A549 (cell line): ENCODE results near the gene DLG2. TPM values are rescaled to one million over a fixed set of nuclear protein-coding genes. Genes with fewer than 3 reads are reported as not detected.
"Not testable (repeated sequence)": the region's sequence is repeated elsewhere in the genome, so short reads cannot be mapped to it uniquely, and the experiment has no call there.

ENCODE experiments used
- ATAC-seq, 2 experiments: fragments of 200-7000 bp in 1 of 2; fragments of >200 bp in 1 of 2; cut with Nextera tagmentation in 1 of 2; cut with Tn5 transposase in 1 of 2; 3 replicates each; pipeline versions ENCODE4 v1.8.0 to v1.9.1; 2018 to 2020; ENCODE audit warnings: mild to moderate bottlenecking in 1 of 2, moderate library complexity in 1 of 2
- CTCF ChIA-PET: fragments of 300-600 bp; sonication (Branson Sonifier 250); formaldehyde crosslinking; extraction: SDS; loops from one replicate; lab custom pipeline; 2021; ENCODE audit warnings: antibody characterized with exemption, inconsistent platforms; lab: Yijun Ruan, JAX
- POLR2A ChIA-PET: fragments of 350-600 bp; formaldehyde crosslinking; extraction: SDS; loops from one replicate; lab custom pipeline; 2021; ENCODE audit warnings: antibody characterized with exemption, inconsistent platforms; lab: Yijun Ruan, JAX
- DNase-seq, 2 experiments: peaks; one replicate each; pipeline versions ENCODE4 v3.0.0 to v3.0.0-alpha.2; 2011 to 2016; ENCODE audit warnings: low read depth in 1 of 2, low spot score in 1 of 2
- FAIRE-seq: peaks from 2 replicates; lab custom pipeline; 2011; peaks lifted over from hg19 to GRCh38; lab: Jason Lieb, UNC
- H3K27ac ChIP-seq, 2 experiments: fragments of >200 bp; sonication (Bioruptor Twin); formaldehyde crosslinking; 3 replicates each; pipeline ENCODE4 v1.5.1; 2016 to 2017
- H3K4me1 ChIP-seq: fragments of >200 bp; sonication (Bioruptor Twin); formaldehyde crosslinking; 3 replicates; pipeline ENCODE4 v1.6.1; 2016
- H3K4me2 ChIP-seq: fragments of >200 bp; sonication (Bioruptor Twin); formaldehyde crosslinking; 3 replicates; pipeline ENCODE4 v1.6.1; 2016
- H3K4me3 ChIP-seq: fragments of >200 bp; sonication (Bioruptor Twin); formaldehyde crosslinking; 3 replicates; pipeline ENCODE4 v1.5.1; 2016
- H3K9me3 ChIP-seq: fragments of >200 bp; sonication (Bioruptor Twin); formaldehyde crosslinking; 3 replicates; pipeline ENCODE4 v1.6.1; 2016
- BHLHE40 ChIP-seq: IDR thresholded peaks from 2 replicates; pipeline ENCODE4 v1.6.1; 2012; ENCODE audit warnings: low read depth, low read length, inconsistent platforms
- CBX8 ChIP-seq: fragments of 200-600 bp; sonication (generic); IDR thresholded peaks from 2 replicates; pipeline ENCODE4 v1.6.1; 2016
- CEBPB ChIP-seq, 2 experiments: fragments of >200 bp in 1 of 2; sonication (Bioruptor Twin) in 1 of 2; formaldehyde crosslinking in 1 of 2; IDR thresholded peaks; 2 replicates each; pipeline ENCODE4 v1.6.1; 2012 to 2016
- CHD4 ChIP-seq: fragments of 200-600 bp; sonication (generic); IDR thresholded peaks from 2 replicates; pipeline ENCODE4 v1.6.1; 2016; ENCODE audit warnings: antibody characterized with exemption, mild to moderate bottlenecking, borderline replicate concordance
- EHF ChIP-seq: fragments of 250-450 bp; sonication (Bioruptor Pico); IDR thresholded peaks from 2 replicates; pipeline ENCODE4 v1.5.0; 2020; ENCODE audit warnings: mild to moderate bottlenecking
- EP300 ChIP-seq, 2 experiments: fragments of >200 bp; sonication (Bioruptor Twin); formaldehyde crosslinking; IDR thresholded peaks; 2 replicates in 1 of 2; 3 replicates in 1 of 2; pipeline ENCODE4 v1.6.1; 2016 to 2017
- ESRRA ChIP-seq: fragments of 150-350 bp; IDR thresholded peaks from 2 replicates; pipeline ENCODE4 v1.6.1; 2014; ENCODE audit warnings: mild to moderate bottlenecking, low read length, borderline replicate concordance
- FOSB ChIP-seq: fragments of 250-450 bp; sonication (Bioruptor Pico); IDR thresholded peaks from 2 replicates; pipeline ENCODE4 v1.5.0; 2020; ENCODE audit warnings: mild to moderate bottlenecking, moderate library complexity
- FOXS1 ChIP-seq: fragments of 250-450 bp; sonication (Bioruptor Pico); IDR thresholded peaks from 2 replicates; pipeline ENCODE4 v1.5.0; 2020; ENCODE audit warnings: mild to moderate bottlenecking, moderate library complexity
- GATA3 ChIP-seq: IDR thresholded peaks from 2 replicates; pipeline ENCODE4 v1.6.1; 2012; ENCODE audit warnings: borderline replicate concordance
- HEYL ChIP-seq: fragments of 250-450 bp; sonication (Bioruptor Pico); IDR thresholded peaks from 2 replicates; pipeline ENCODE4 v1.8.0; 2021; ENCODE audit warnings: mild to moderate bottlenecking, moderate library complexity
- HOXB13 ChIP-seq: fragments of 250-450 bp; sonication (Bioruptor Pico); IDR thresholded peaks from 2 replicates; pipeline ENCODE4 v1.5.0; 2020; ENCODE audit warnings: low read depth, mild to moderate bottlenecking, moderate library complexity
- JUN ChIP-seq, 2 experiments: fragments of >200 bp; sonication (Bioruptor Twin); formaldehyde crosslinking; IDR thresholded peaks; 2 replicates in 1 of 2; 3 replicates in 1 of 2; pipeline ENCODE4 v1.6.1; 2016 to 2017
- KDM1A ChIP-seq: fragments of 200-600 bp; sonication (generic); IDR thresholded peaks from 2 replicates; pipeline ENCODE4 v1.6.1; 2016; ENCODE audit warnings: low read depth, mild to moderate bottlenecking
- MYC ChIP-seq: IDR thresholded peaks from 2 replicates; pipeline ENCODE4 v1.6.1; 2012; ENCODE audit warnings: mild to moderate bottlenecking, inconsistent platforms, low read length, improper control_type of control experiment, borderline replicate concordance
- NFE2L2 ChIP-seq: fragments of 150-350 bp; conservative IDR thresholded peaks from 2 replicates; pipeline ENCODE4 v1.6.1; 2014; ENCODE audit warnings: low read length
- NPAS2 ChIP-seq: fragments of 250-450 bp; sonication (Bioruptor Pico); IDR thresholded peaks from 2 replicates; pipeline ENCODE4 v1.8.0; 2022; ENCODE audit warnings: mild to moderate bottlenecking, moderate library complexity, borderline replicate concordance
- NR3C1 ChIP-seq: fragments of >200 bp; sonication (Bioruptor Twin); formaldehyde crosslinking; IDR thresholded peaks from 3 replicates; pipeline ENCODE4 v1.6.1; 2017
- POLR2A ChIP-seq: IDR thresholded peaks from 2 replicates; pipeline ENCODE4 v1.6.1; 2012; ENCODE audit warnings: mild to moderate bottlenecking, low read length
- RCOR1 ChIP-seq: fragments of 150-350 bp; IDR thresholded peaks from 2 replicates; pipeline ENCODE4 v1.6.1; 2014; ENCODE audit warnings: antibody characterized with exemption, low read length, low read depth
- RFX5 ChIP-seq: fragments of 450-650 bp; IDR thresholded peaks from 2 replicates; pipeline ENCODE4 v1.7.1; 2014; ENCODE audit warnings: antibody characterized with exemption, mild to moderate bottlenecking, moderate library complexity
- RNF2 ChIP-seq: fragments of 200-600 bp; sonication (generic); IDR thresholded peaks from 2 replicates; pipeline ENCODE4 v1.6.1; 2016; ENCODE audit warnings: low read depth, mild to moderate bottlenecking, antibody characterized with exemption, moderate library complexity, borderline replicate concordance
- TP53 ChIP-seq: fragments of 250-450 bp; sonication (Bioruptor Pico); IDR thresholded peaks from 2 replicates; pipeline ENCODE4 v1.5.0; 2021; ENCODE audit warnings: mild to moderate bottlenecking, moderate library complexity
- ZC3H11A ChIP-seq: fragments of 450-650 bp; IDR thresholded peaks from 2 replicates; pipeline ENCODE4 v1.6.1; 2014; ENCODE audit warnings: antibody characterized with exemption, mild to moderate bottlenecking
- WGBS: methylation state at CpG from one replicate; pipeline ENCODE4 v1.1.6; 2017; ENCODE audit errors: missing lambda C conversion rate; 5-methylcytosine and 5-hydroxymethylcytosine counted together
- polyA plus RNA-seq, 4 experiments: library from polyadenylated mRNA; depleted of rRNA in 3 of 4; stranded (reverse); fragments of >200 nt; fragmentation: RNase III in 1 of 4; extraction: RNeasy Plus Mini Kit Qiagen cat#74134 plus additional on column Dnase treatment in 1 of 4; gene quantifications; 2 replicates in 3 of 4; 3 replicates in 1 of 4; pipeline ENCODE4 v1.2.3, GENCODE V29; 2011 to 2017
- TF ChIP-seq, protein P1 (sequence below): fragments of 150-350 bp; IDR thresholded peaks from 2 replicates; pipeline ENCODE4 v1.6.1; 2014; ENCODE audit warnings: low read depth, mild to moderate bottlenecking, low read length
- TF ChIP-seq, protein P2 (sequence below): IDR thresholded peaks from 2 replicates; pipeline ENCODE4 v1.6.1; 2012
- TF ChIP-seq, protein P3 (sequence below): fragments of >200 bp; sonication (Bioruptor Twin); formaldehyde crosslinking; IDR thresholded peaks from 3 replicates; pipeline ENCODE4 v1.5.1; 2016
- TF ChIP-seq, protein P4 (sequence below): fragments of 450-650 bp; IDR thresholded peaks from 2 replicates; pipeline ENCODE4 v1.6.1; 2014; ENCODE audit warnings: antibody characterized with exemption
- TF ChIP-seq, protein P5 (sequence below): IDR thresholded peaks from 2 replicates; pipeline ENCODE4 v1.6.1; 2012

DLG2 gene
- polyA plus RNA-seq, 2 of the 4 experiments (the other 2 are of a cell fraction) = 0.26 to 0.79 TPM

DNA sequence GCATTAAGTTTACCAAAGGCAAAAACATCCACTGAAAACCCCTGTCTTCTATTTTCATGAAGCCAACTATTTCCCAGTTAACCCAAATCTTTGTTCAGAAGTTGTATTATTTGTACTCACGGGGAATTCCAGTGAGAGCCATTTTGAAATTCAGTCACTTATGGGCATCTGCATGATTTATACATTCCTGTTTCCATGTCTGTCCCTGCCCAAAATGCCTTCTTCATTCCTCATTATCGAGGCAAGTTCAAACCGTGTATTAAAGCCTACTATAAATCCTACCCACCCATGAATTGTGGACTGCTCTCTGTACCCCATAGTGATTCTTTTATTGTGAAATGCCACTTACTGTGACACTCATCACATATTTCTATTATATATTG, 772.7 kb downstream of the DLG2 start:
- no peak overlapping the region for H3K4me3 ChIP-seq
- no peaks in the 10 kb centered on the region for H3K4me1 ChIP-seq
- 18% methylated on average over 3 of the region's 3 CpGs for WGBS
- ChIA-PET CTCF (no interaction called here), POLR2A (no interaction called here)
- no peak for ATAC-seq
- DNase-seq = no peak
- no peak for TF ChIP-seq BHLHE40
- TF ChIP-seq NFE2L2 = no peak
- no peak for TF ChIP-seq RNF2
- TF ChIP-seq EHF (CRISPR knock-in tag) = no peak
- TF ChIP-seq CEBPB (IDR thresholded peaks at IDR 0.05) = no peak
- no peak for TF ChIP-seq JUN (IDR thresholded peaks at IDR 0.05)
- no peak for TF ChIP-seq HOXB13 (CRISPR knock-in tag)
- TF ChIP-seq FOSB (CRISPR knock-in tag) = no peak
- no peak for TF ChIP-seq RFX5
- H3K27ac ChIP-seq = no peak overlapping the region
- H3K4me2 ChIP-seq = no peak overlapping the region
- H3K9me3 ChIP-seq = no peaks in the 10 kb centered on the region
- FAIRE-seq = no peak

DNA sequence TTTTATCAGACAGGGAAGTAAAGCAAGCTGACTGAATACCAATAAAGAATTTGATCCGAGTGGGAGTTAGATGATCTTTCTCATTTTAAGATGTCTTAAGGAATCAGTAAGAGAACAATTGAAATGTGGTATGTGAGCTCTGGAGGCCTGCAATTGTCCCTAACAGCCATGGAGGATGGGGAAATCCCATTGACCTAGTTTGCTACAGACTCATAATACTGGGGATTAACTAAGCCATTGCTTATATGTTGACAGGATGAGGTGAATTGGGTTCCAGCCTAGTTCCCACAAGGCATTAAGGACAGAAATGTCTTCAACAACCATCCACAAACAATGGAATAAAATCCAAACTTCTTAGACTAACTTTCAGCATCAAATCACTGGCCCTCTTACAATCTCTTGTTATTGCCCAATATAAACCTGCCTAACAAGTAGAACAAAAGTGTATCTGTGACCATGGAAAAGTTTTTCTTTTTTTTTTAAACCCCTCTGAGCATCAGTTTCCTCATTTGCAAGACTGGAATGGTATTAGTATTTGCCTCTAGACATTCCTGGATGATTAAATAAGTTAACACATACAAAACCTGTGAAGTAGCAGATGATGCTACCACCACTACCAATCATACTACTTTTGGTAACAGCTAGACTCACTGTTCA, 773.2 kb downstream of the DLG2 start:
- TF ChIP-seq ESRRA = no peak
- TF ChIP-seq, protein P1, sequence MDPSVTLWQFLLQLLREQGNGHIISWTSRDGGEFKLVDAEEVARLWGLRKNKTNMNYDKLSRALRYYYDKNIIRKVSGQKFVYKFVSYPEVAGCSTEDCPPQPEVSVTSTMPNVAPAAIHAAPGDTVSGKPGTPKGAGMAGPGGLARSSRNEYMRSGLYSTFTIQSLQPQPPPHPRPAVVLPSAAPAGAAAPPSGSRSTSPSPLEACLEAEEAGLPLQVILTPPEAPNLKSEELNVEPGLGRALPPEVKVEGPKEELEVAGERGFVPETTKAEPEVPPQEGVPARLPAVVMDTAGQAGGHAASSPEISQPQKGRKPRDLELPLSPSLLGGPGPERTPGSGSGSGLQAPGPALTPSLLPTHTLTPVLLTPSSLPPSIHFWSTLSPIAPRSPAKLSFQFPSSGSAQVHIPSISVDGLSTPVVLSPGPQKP = no peak
- no peak for TF ChIP-seq HEYL (CRISPR knock-in tag)
- no peak for TF ChIP-seq MYC
- TF ChIP-seq FOSB (CRISPR knock-in tag) = no peak
- TF ChIP-seq, protein P2, sequence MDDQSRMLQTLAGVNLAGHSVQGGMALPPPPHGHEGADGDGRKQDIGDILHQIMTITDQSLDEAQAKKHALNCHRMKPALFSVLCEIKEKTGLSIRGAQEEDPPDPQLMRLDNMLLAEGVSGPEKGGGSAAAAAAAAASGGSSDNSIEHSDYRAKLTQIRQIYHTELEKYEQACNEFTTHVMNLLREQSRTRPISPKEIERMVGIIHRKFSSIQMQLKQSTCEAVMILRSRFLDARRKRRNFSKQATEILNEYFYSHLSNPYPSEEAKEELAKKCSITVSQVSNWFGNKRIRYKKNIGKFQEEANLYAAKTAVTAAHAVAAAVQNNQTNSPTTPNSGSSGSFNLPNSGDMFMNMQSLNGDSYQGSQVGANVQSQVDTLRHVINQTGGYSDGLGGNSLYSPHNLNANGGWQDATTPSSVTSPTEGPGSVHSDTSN = no peak
- TF ChIP-seq RCOR1 = no peak
- TF ChIP-seq, protein P3, sequence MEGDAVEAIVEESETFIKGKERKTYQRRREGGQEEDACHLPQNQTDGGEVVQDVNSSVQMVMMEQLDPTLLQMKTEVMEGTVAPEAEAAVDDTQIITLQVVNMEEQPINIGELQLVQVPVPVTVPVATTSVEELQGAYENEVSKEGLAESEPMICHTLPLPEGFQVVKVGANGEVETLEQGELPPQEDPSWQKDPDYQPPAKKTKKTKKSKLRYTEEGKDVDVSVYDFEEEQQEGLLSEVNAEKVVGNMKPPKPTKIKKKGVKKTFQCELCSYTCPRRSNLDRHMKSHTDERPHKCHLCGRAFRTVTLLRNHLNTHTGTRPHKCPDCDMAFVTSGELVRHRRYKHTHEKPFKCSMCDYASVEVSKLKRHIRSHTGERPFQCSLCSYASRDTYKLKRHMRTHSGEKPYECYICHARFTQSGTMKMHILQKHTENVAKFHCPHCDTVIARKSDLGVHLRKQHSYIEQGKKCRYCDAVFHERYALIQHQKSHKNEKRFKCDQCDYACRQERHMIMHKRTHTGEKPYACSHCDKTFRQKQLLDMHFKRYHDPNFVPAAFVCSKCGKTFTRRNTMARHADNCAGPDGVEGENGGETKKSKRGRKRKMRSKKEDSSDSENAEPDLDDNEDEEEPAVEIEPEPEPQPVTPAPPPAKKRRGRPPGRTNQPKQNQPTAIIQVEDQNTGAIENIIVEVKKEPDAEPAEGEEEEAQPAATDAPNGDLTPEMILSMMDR = no peak
- no peak for TF ChIP-seq POLR2A
- TF ChIP-seq GATA3 = no peak
- TF ChIP-seq CBX8 = no peak
- TF ChIP-seq, protein P4, sequence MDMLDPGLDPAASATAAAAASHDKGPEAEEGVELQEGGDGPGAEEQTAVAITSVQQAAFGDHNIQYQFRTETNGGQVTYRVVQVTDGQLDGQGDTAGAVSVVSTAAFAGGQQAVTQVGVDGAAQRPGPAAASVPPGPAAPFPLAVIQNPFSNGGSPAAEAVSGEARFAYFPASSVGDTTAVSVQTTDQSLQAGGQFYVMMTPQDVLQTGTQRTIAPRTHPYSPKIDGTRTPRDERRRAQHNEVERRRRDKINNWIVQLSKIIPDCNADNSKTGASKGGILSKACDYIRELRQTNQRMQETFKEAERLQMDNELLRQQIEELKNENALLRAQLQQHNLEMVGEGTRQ = no peak
- no peak for TF ChIP-seq RNF2
- TF ChIP-seq HOXB13 (CRISPR knock-in tag) = no peak
- no peak for TF ChIP-seq BHLHE40
- no peak overlapping the region for H3K4me2 ChIP-seq
- 17% methylated on average over 1 of the region's 1 CpG for WGBS
- H3K4me1 ChIP-seq = no peaks in the 10 kb centered on the region
- no peak overlapping the region for H3K27ac ChIP-seq
- no peaks in the 10 kb centered on the region for H3K9me3 ChIP-seq
- ChIA-PET POLR2A (no interaction called here), CTCF (no interaction called here)
- no peak for FAIRE-seq
- no peak overlapping the region for H3K4me3 ChIP-seq
- no peak for DNase-seq
- ATAC-seq = no peak

DNA sequence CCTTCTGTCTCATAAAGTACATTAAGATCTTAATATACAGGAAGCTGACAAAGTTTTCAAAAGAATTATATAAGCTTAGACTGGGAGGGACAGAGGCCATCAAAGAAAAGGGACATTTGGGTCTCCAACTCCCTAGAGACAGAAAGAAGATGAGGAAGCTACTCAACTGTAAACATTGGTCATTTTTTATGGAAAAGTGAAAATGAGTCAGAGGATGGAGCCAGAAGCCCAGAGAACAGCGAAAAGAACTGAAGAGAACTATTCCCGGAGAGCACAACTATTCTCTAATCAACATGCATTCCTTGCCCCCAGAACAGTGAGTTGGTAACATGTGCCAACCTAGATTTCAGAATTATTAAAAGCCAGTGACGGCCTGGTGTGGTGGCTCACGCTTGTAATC, 779.3 kb downstream of the DLG2 start:
- ChIA-PET POLR2A (no interaction called here), CTCF (no interaction called here)
- ATAC-seq (no peak), DNase-seq (no peak), FAIRE-seq (no peak)
- WGBS = 45% methylated on average over 4 of the region's 4 CpGs
- Histone ChIP-seq H3K27ac (no peak overlapping the region), H3K4me2 (no peak overlapping the region), H3K4me1 (no peaks in the 10 kb centered on the region), H3K4me3 (no peak overlapping the region), H3K9me3 (no peaks in the 10 kb centered on the region)
- TF ChIP-seq ZC3H11A (no peak), HOXB13 (CRISPR knock-in tag) (no peak), FOXS1 (CRISPR knock-in tag) (no peak), KDM1A (no peak), CHD4 (no peak), NR3C1 (no peak), EP300 (IDR thresholded peaks at IDR 0.05) (no peak), TP53 (CRISPR knock-in tag) (no peak), NPAS2 (CRISPR knock-in tag) (no peak), GATA3 (no peak)
- TF ChIP-seq, protein P5, sequence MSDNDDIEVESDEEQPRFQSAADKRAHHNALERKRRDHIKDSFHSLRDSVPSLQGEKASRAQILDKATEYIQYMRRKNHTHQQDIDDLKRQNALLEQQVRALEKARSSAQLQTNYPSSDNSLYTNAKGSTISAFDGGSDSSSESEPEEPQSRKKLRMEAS = no peak

DNA sequence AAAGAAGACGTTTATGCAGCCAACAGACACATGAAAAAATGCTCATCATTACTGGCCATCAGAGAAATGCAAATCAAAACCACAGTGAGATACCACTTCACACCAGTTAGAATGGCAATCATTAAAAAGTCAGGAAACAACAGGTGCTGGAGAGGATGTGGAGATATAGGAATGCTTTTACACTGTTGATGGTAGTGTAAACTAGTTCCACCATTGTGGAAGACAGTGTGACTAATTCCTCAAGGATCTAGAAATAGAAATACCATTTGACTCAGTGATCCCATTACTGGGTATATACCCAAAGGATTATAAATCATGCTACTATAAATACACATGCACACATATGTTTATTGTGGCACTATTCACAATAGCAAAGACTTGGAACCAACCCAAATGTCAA, 786.9 kb downstream of the DLG2 start:
- CTCF ChIA-PET, ATAC-seq, H3K27ac ChIP-seq, H3K4me3 ChIP-seq, DNase-seq, H3K4me1 ChIP-seq, FAIRE-seq, H3K9me3 ChIP-seq, H3K4me2 ChIP-seq, POLR2A ChIA-PET: not testable (repeated sequence)
- 0% methylated on average over 1 of the region's 1 CpG for WGBS
